Neural progenitor cell (in vitro differentiated cells): ENCODE data around the gene MAP4K3.

Experiments
- EZH2phosphoT487 ChIP-seq: fragments of 200-600 bp; sonication (generic); IDR thresholded peaks from 2 replicates; pipeline ENCODE4 v1.6.1; 2017; ENCODE audit warnings: antibody characterized with exemption
- TF ChIP-seq, protein P1 (sequence below): fragments of 200-600 bp; sonication (generic); IDR thresholded peaks from 2 replicates; pipeline ENCODE4 v1.5.1; 2017; ENCODE audit warnings: antibody characterized with exemption, mild to moderate bottlenecking

DNA sequence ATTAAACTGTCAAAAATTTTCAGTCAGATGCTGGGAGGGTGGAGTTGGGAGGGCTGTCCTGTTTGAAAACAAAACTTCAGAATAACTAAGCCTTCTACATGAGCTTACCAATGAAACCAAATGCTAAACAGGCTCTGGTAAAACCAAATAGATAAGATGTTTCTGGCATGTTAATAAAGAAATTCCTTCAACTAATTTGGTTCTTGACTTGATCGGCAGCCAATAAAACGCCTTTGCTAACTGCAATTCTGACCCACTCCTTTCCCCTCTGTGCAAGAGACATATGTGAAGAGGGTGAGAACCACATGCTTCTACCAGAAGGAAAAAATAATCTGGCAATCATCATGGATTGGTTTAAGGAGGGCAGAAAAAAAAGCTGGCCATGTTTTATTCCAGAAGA lies 20.9 kb downstream of the MAP4K3 start:
- TF ChIP-seq, protein P1, sequence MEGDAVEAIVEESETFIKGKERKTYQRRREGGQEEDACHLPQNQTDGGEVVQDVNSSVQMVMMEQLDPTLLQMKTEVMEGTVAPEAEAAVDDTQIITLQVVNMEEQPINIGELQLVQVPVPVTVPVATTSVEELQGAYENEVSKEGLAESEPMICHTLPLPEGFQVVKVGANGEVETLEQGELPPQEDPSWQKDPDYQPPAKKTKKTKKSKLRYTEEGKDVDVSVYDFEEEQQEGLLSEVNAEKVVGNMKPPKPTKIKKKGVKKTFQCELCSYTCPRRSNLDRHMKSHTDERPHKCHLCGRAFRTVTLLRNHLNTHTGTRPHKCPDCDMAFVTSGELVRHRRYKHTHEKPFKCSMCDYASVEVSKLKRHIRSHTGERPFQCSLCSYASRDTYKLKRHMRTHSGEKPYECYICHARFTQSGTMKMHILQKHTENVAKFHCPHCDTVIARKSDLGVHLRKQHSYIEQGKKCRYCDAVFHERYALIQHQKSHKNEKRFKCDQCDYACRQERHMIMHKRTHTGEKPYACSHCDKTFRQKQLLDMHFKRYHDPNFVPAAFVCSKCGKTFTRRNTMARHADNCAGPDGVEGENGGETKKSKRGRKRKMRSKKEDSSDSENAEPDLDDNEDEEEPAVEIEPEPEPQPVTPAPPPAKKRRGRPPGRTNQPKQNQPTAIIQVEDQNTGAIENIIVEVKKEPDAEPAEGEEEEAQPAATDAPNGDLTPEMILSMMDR: no peak
- TF ChIP-seq EZH2phosphoT487: no peak
